Measurements from ENCODE around the gene PSMA5.

Gene PSMA5

DNA sequence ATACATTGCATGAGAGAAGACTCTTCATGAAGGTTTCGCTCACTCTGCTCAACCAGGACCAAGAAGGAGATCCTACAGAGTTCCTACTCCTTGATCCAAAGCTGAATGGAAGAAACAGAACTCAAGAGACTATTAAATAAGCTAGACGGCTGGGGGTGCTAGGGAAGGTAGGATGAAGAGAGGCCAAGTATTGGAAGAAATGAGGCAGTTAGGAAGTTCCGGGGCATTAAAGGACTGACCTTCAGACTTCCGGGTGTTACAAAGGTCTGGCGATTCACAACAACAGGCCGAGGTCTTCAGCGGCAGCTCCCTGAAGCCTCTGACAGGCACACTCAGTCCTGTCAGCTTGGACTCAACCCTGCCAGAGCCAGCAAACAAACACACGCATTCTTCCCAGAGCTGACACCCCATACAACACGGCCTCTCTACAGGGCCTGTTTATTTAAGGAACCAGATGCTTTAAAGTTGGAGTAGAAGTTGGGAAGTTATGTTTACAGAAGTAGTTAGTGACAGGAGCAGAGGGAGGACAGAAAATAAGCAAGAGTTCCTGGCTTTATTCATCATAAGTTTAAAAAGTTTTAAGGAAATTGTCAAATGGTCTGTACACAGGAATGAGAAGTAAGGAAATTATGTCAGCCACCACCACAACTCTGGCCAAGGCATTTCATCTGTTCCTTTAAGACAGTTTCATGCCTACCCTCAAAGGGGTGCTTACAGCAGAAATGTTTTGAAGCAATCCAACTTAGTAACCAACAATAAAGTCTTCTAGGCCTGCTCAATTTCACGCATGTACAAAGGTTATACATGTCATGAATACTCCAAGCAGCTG lies 33.2 kb downstream of the PSMA5 start:
- H3K4me3 ChIP-seq = peak overlapping the region in 4 of 10 experiments; percentile 27 to 38 (median 32); a peak in 4 of 20 replicates
- H4K20me1 ChIP-seq = peaks cover 0 to 8% (median 0%) of the 10 kb centered on the region in 11 experiments; a peak in 1 of 22 replicates
- no peak for TF ChIP-seq Cebpa-rat (IDR thresholded peaks at IDR 0.05)
- H3K9ac ChIP-seq = peak overlapping the region in 5 of 11 experiments; percentile 5 to 58 (median 52); a peak in 8 of 22 replicates
- H3K4me2 ChIP-seq = peak overlapping the region; percentile 63 to 98 (median 86)
- H3K4me1 ChIP-seq = peaks cover 54 to 92% (median 88%) of the 10 kb centered on the region in 10 experiments
- H3K36me3 ChIP-seq = peaks cover 0 to 4% (median 0%) of the 10 kb centered on the region in 11 experiments; a peak in 1 of 22 replicates
- peaks cover 0 to 30% (median 26%) of the 10 kb centered on the region in 11 experiments; a peak in 20 of 22 replicates for H3K27me3 ChIP-seq
- peak overlapping the region; percentile 36 to 76 (median 61); a peak in 17 of 22 replicates for H3K27ac ChIP-seq
- H3K9me3 ChIP-seq (replicated peaks in 1 of 11) = no peaks in the 10 kb centered on the region

DNA sequence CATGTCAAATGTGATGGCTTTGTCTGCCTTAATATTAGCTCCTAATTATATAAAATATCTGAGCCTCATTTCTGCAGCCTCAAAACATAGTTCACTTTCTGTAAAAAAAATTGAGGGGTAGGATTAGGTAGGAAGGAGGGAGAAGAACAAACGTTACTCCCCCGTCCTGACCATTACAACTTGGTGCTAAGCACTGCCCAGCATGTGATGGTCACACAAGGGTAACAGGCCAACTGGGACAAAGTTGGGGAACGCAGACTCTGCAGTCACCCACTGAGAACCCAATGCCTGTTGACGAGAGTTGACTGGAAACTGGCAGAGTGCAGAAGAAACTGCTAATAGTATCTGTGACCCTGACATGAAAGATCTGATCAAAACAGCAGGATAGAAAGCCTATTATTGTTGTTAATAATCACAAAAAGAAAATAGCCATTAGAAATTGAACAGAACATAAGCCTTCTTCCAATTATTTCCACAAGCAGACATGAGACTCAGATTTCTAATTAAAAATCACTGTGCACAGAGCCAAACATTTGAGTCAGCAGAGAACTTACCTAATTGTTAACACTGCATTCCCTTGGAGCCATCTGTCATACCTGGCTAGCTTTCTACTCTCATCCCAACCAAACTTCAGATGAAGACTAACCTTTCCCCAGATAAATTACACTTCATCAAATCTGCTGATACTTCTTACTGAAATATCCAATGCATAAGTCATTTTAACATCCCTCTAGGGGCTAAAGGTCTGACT lies 34.0 kb downstream of the PSMA5 start:
- Histone ChIP-seq H3K9ac (peak overlapping the region in 6 of 11 experiments; percentile 6 to 69 (median 30); a peak in 8 of 22 replicates), H3K27me3 (peaks cover 0 to 22% (median 18%) of the 10 kb centered on the region in 11 experiments; a peak in 19 of 22 replicates), H4K20me1 (peaks cover 0 to 8% (median 0%) of the 10 kb centered on the region in 11 experiments; a peak in 2 of 22 replicates), H3K4me2 (peak overlapping the region; percentile 63 to 98 (median 86)), H3K9me3 (replicated peaks in 1 of 11) (no peaks in the 10 kb centered on the region), H3K4me1 (peaks cover 50 to 99% (median 84%) of the 10 kb centered on the region in 10 experiments), H3K27ac (peak overlapping the region; percentile 36 to 76 (median 61); a peak in 19 of 22 replicates), H3K4me3 (peak overlapping the region in 5 of 10 experiments; percentile 3 to 43 (median 36); a peak in 8 of 20 replicates), H3K36me3 (peaks cover 0 to 5% (median 0%) of the 10 kb centered on the region in 11 experiments; a peak in 1 of 22 replicates)
- TF ChIP-seq Cebpa-rat (IDR thresholded peaks at IDR 0.05) = no peak

DNA sequence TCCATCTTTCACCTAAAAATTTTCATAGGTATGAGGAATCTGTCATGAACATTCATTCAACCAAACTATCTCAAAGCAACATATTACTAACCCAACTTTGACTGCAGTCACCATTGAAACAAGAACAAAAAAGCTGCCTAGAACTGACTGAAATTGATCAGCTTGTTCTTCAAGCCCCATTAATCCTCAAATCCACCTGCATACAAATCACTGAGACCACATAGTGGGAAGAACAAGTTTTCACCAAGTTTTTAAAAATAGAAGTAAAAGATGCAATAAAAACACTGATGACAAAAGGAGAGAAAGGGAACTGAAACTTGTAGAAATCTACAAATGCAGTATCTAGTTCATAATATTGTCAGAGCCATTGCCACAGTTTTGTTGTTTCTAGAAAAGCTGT lies 34.6 kb downstream of the PSMA5 start:
- peaks cover 0 to 8% (median 0%) of the 10 kb centered on the region in 11 experiments; a peak in 2 of 22 replicates for H4K20me1 ChIP-seq
- peak overlapping the region in 10 of 11 experiments; percentile 36 to 76 (median 63); a peak in 16 of 22 replicates for H3K27ac ChIP-seq
- peak overlapping the region in 5 of 10 experiments; percentile 3 to 38 (median 27); a peak in 7 of 20 replicates for H3K4me3 ChIP-seq
- peaks cover 0 to 5% (median 0%) of the 10 kb centered on the region in 11 experiments; a peak in 1 of 22 replicates for H3K36me3 ChIP-seq
- no peak for TF ChIP-seq Cebpa-rat (IDR thresholded peaks at IDR 0.05)
- H3K27me3 ChIP-seq = peaks cover 0 to 16% (median 12%) of the 10 kb centered on the region in 11 experiments; a peak in 17 of 22 replicates
- peaks cover 45 to 99% (median 79%) of the 10 kb centered on the region in 10 experiments for H3K4me1 ChIP-seq
- peak overlapping the region in 5 of 11 experiments; percentile 35 to 69 (median 58); a peak in 7 of 22 replicates for H3K9ac ChIP-seq
- H3K9me3 ChIP-seq (replicated peaks in 1 of 11) = no peaks in the 10 kb centered on the region
- H3K4me2 ChIP-seq = peak overlapping the region; percentile 63 to 98 (median 86)

DNA sequence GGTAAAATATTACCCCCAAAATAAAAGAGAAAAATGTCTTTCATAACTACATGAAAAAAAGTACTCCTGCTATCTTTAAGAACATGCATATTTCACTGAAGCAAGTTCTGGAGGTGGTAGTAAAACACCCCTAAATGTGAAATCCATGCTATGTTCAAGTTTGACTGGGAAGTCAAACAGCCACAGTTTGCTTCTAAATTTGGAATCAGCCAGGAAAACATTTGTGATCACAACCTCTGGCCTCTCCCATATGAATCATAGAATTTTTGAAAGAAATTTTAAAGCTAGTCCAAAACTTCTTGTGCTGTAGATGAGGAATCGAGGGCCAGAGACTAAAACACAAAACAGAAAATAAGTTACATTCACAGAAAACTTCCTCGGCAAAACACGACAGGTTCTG lies 35.1 kb downstream of the PSMA5 start:
- Histone ChIP-seq H3K4me2 (peak overlapping the region; percentile 63 to 98 (median 86)), H3K9ac (peak overlapping the region in 5 of 11 experiments; percentile 35 to 69 (median 58); a peak in 7 of 22 replicates), H3K27ac (peak overlapping the region in 7 of 11 experiments; percentile 25 to 76 (median 66); a peak in 14 of 22 replicates), H4K20me1 (peaks cover 0 to 8% (median 0%) of the 10 kb centered on the region in 11 experiments; a peak in 2 of 22 replicates), H3K27me3 (peaks cover 0 to 11% (median 7%) of the 10 kb centered on the region in 11 experiments; a peak in 14 of 22 replicates), H3K4me3 (peak overlapping the region in 4 of 10 experiments; percentile 10 to 38 (median 28); a peak in 6 of 20 replicates), H3K36me3 (peaks cover 0 to 5% (median 0%) of the 10 kb centered on the region in 11 experiments; a peak in 1 of 22 replicates), H3K4me1 (peaks cover 42 to 99% (median 78%) of the 10 kb centered on the region in 10 experiments), H3K9me3 (replicated peaks in 1 of 11) (no peaks in the 10 kb centered on the region)
- TF ChIP-seq Cebpa-rat (IDR thresholded peaks at IDR 0.05) = no peak

DNA sequence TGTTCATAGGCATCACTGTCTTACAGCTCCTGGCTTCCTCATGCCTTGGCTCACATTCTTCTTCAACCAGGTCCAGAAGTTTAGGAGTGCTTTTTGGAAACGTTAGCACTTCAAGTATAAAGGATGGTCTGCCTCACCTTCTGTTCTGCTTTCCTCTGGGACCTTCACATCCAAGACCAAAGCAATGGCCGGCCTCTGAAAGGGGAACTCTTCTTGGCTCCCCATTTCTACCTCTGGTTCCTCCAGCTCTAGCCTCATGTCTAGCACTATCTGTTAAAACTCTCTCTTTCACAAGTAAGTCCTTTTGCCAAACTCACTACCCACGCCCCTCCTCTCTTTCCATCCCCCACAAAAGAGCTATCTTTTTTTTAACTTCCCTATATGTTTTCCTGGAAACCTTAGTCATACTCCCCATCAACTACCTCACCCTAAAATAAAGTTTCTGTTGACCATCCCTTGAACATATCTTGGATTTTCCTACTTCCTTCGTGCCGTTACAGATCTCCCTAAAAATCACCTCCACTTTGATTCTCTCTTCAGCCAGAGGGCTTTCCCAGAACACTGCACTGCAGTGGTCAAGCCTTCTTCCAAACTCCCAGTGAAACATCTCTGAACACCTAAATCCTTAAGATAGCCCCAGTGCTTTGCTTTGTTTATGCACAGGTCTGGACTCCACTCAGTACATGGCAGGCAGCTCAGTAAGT lies 36.5 kb downstream of the PSMA5 start:
- peak overlapping the region in 10 of 11 experiments; percentile 5 to 98 (median 90); a peak in 19 of 22 replicates for H3K4me2 ChIP-seq
- no peaks in the 10 kb centered on the region for H3K27me3 ChIP-seq
- H3K4me1 ChIP-seq = peaks cover 49 to 99% (median 77%) of the 10 kb centered on the region in 10 experiments
- peak overlapping the region in 2 of 11 experiments; percentile 52 to 54; a peak in 3 of 22 replicates for H3K9ac ChIP-seq
- peak overlapping the region in 5 of 11 experiments; percentile 34 to 76 (median 73); a peak in 8 of 22 replicates for H3K27ac ChIP-seq
- peak overlapping the region in 3 of 10 experiments; percentile 16 to 44 (median 32); a peak in 4 of 20 replicates for H3K4me3 ChIP-seq
- peaks cover 0 to 8% (median 0%) of the 10 kb centered on the region in 11 experiments; a peak in 2 of 22 replicates for H4K20me1 ChIP-seq
- no peaks in the 10 kb centered on the region for H3K9me3 ChIP-seq (replicated peaks in 1 of 11)
- no peak for TF ChIP-seq Cebpa-rat (IDR thresholded peaks at IDR 0.05)
- H3K36me3 ChIP-seq = peaks cover 0 to 5% (median 0%) of the 10 kb centered on the region in 11 experiments; a peak in 1 of 22 replicates

DNA sequence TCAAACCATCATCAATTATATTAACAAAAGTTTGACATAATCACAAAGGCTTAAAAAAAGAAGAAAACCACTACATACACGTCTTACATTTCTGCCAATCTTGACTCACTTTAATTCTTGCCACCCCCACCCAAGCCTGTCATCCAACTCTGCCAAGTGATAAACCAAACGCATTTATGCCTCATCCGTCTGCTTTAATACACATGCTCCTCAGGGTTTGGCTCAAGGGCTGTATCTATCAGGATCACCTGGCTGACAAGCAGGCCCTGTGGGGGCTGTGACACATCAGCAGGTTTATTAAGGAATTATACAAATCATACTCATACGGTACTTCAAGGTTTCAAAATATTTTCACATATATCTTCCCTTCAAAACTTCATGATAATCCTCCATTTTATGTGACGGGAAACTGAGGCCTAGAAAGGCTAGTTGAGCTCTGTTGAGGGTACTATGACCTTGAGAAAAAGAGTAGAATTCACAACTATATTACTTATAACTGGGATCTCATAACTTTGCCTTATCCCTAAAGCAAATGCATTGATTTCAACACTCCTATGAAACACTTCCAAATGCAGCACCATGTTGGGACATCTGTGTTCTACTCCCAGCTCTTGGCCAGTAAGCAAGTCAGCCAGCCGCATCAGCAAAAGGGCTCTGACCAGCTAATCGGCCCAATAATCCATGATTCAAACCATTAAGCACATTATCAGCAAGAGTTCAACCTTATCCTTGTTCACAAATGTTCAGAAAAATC lies 37.2 kb downstream of the PSMA5 start:
- Histone ChIP-seq H3K9me3 (replicated peaks in 1 of 11) (no peaks in the 10 kb centered on the region), H3K27me3 (no peaks in the 10 kb centered on the region), H3K36me3 (peaks cover 0 to 5% (median 0%) of the 10 kb centered on the region in 11 experiments; a peak in 1 of 22 replicates), H3K4me3 (peak overlapping the region in 3 of 10 experiments; percentile 16 to 44 (median 32); a peak in 4 of 20 replicates), H3K4me2 (peak overlapping the region in 9 of 11 experiments; percentile 23 to 98 (median 93); a peak in 19 of 22 replicates), H3K4me1 (peaks cover 52 to 99% (median 71%) of the 10 kb centered on the region in 10 experiments), H4K20me1 (peaks cover 0 to 8% (median 0%) of the 10 kb centered on the region in 11 experiments; a peak in 5 of 22 replicates), H3K27ac (peak overlapping the region in 4 of 11 experiments; percentile 34 to 76 (median 73); a peak in 8 of 22 replicates), H3K9ac (peak overlapping the region in 2 of 11 experiments; percentile 52 to 54; a peak in 2 of 22 replicates)
- TF ChIP-seq Cebpa-rat (IDR thresholded peaks at IDR 0.05) = no peak
